HepG2 (cell line): ENCODE measurements around the gene UTP20. TPM values are rescaled to one million over a fixed set of nuclear protein-coding genes. Genes with fewer than 3 reads are reported as not detected.

Experiments used
- ATAC-seq: fragments of 200-7000 bp; cut with Tn5 transposase; 3 replicates; pipeline ENCODE4 v1.9.1; 2020; ENCODE audit warnings: mild to moderate bottlenecking, moderate library complexity
- BruUV-seq: library from RNA; stranded (reverse); fragments of 400-500 nt; replicated peaks from 2 replicates; lab custom pipeline; 2021; lab: Mats Ljungman, UMichigan
- CTCF ChIA-PET: fragments of 300-600 bp; formaldehyde crosslinking; extraction: SDS; loops from one replicate; lab custom pipeline; 2021; ENCODE audit warnings: low total read pairs, inconsistent platforms, low intra/inter-chr PET ratio; lab: Yijun Ruan, JAX
- POLR2A ChIA-PET: fragments of 350-600 bp; sonication (Branson Sonifier 250); formaldehyde crosslinking; loops from one replicate; lab custom pipeline; 2020; ENCODE audit warnings: antibody characterized with exemption, inconsistent platforms; lab: Yijun Ruan, JAX
- DNase-seq: peaks from one replicate; pipeline ENCODE4 v3.0.0-alpha.2; 2015; ENCODE audit warnings: low spot score
- FAIRE-seq: peaks from 3 replicates; lab custom pipeline; 2011; peaks lifted over from hg19 to GRCh38; lab: Jason Lieb, UNC
- H2AFZ ChIP-seq: one replicate; pipeline ENCODE4 v1.6.1; 2011; ENCODE audit warnings: low read length, inconsistent platforms
- H3K27ac ChIP-seq: fragments of 300-600 bp; 3 replicates; pipeline ENCODE4 v1.8.0; 2011; ENCODE audit warnings: mixed run types, mild to moderate bottlenecking, mixed read lengths, low read length, inconsistent platforms; ENCODE audit not compliant: insufficient read depth; ENCODE audit errors: extremely low read length
- H3K27me3 ChIP-seq, 2 experiments: fragments of 200-600 bp in 1 of 2; 2 replicates in 1 of 2; 3 replicates in 1 of 2; pipeline versions ENCODE4 v1.6.0 to v1.8.0; 2011; ENCODE audit warnings: low read length in 2 of 2, mild to moderate bottlenecking in 2 of 2, moderate library complexity in 2 of 2, inconsistent platforms in 1 of 2; ENCODE audit not compliant: insufficient read depth in 2 of 2, control insufficient read depth in 1 of 2
- H3K36me3 ChIP-seq, 2 experiments: fragments of 200-600 bp in 1 of 2; replicated peaks in 1 of 2; 2 replicates in 1 of 2; 3 replicates in 1 of 2; pipeline versions ENCODE4 v1.5.1 to v1.8.0; 2011; ENCODE audit warnings: low read length in 2 of 2, inconsistent platforms in 1 of 2; ENCODE audit not compliant: insufficient read depth in 2 of 2, control insufficient read depth in 1 of 2
- H3K4me1 ChIP-seq: 2 replicates; pipeline ENCODE4 v1.5.1; 2012; ENCODE audit warnings: low read length, inconsistent platforms; ENCODE audit not compliant: insufficient read depth
- H3K4me2 ChIP-seq: 2 replicates; pipeline ENCODE4 v1.6.0; 2011; ENCODE audit warnings: low read depth, low read length, inconsistent platforms
- H3K4me3 ChIP-seq, 3 experiments: fragments of 200-600 bp in 1 of 3; sonication (generic), shearing (Covaris generic) in 1 of 3; replicated peaks in 1 of 3; 2 replicates each; pipeline ENCODE4 v1.5.1; 2011 to 2016; ENCODE audit warnings: low read length in 3 of 3, inconsistent platforms in 2 of 3, low read depth in 2 of 3, mild to moderate bottlenecking in 2 of 3, control low read depth in 1 of 3, mixed read lengths in 1 of 3; ENCODE audit not compliant: insufficient read depth in 1 of 3
- H3K79me2 ChIP-seq: one replicate; pipeline ENCODE4 v1.6.1; 2011; ENCODE audit warnings: low read length, inconsistent platforms; ENCODE audit not compliant: insufficient read depth
- H3K9ac ChIP-seq: 2 replicates; pipeline ENCODE4 v1.6.0; 2011; ENCODE audit warnings: mild to moderate bottlenecking, low read depth, low read length, inconsistent platforms; ENCODE audit not compliant: insufficient read depth
- H3K9me3 ChIP-seq: 2 replicates; pipeline ENCODE4 v1.5.1; 2012; ENCODE audit warnings: mild to moderate bottlenecking, low read length
- H4K20me1 ChIP-seq: 2 replicates; pipeline ENCODE4 v1.6.0; 2011; ENCODE audit warnings: inconsistent platforms, mild to moderate bottlenecking, low read length, moderate library complexity; ENCODE audit not compliant: insufficient read depth
- CHCHD3 ChIP-seq: sonication (generic); formaldehyde crosslinking; IDR thresholded peaks from 2 replicates; pipeline ENCODE4 v1.8.0; 2022; ENCODE audit warnings: mild to moderate bottlenecking, missing genetic modification reagents, moderate library complexity
- GPBP1L1 ChIP-seq: sonication (generic); formaldehyde crosslinking; IDR thresholded peaks from 2 replicates; pipeline ENCODE4 v1.5.0; 2020; ENCODE audit warnings: mild to moderate bottlenecking, missing genetic modification reagents
- HIVEP1 ChIP-seq: sonication (generic); formaldehyde crosslinking; IDR thresholded peaks from 2 replicates; pipeline ENCODE4 v1.4.0; 2020; ENCODE audit warnings: mild to moderate bottlenecking, missing genetic modification reagents
- KLF16 ChIP-seq, 2 experiments: sonication (generic) in 1 of 2; formaldehyde crosslinking in 1 of 2; IDR thresholded peaks; 2 replicates each; pipeline versions ENCODE4 v1.6.1 to v1.8.0; 2016 to 2023; ENCODE audit warnings: missing genetic modification reagents in 2 of 2, missing compliant biosample characterization in 1 of 2
- NCOR1 ChIP-seq: fragments of 200-600 bp; sonication (generic); IDR thresholded peaks from 2 replicates; pipeline ENCODE4 v1.7.0; 2017; ENCODE audit warnings: antibody characterized with exemption, low read length, borderline replicate concordance
- NFKBIZ ChIP-seq: IDR thresholded peaks from 2 replicates; pipeline ENCODE4 v1.6.1; 2018; ENCODE audit warnings: missing genetic modification reagents, missing compliant biosample characterization
- SALL1 ChIP-seq: sonication (generic); formaldehyde crosslinking; IDR thresholded peaks from 2 replicates; pipeline ENCODE4 v1.8.0; 2022; ENCODE audit warnings: mild to moderate bottlenecking, missing genetic modification reagents
- SOX6 ChIP-seq, 2 experiments: fragments of 450-650 bp in 1 of 2; sonication (generic) in 1 of 2; formaldehyde crosslinking in 1 of 2; IDR thresholded peaks; 2 replicates each; pipeline versions ENCODE4 v1.4.0 to v1.6.1; 2017 to 2020; ENCODE audit warnings: antibody characterized with exemption in 1 of 2, mild to moderate bottlenecking in 1 of 2, missing genetic modification reagents in 1 of 2
- SUZ12 ChIP-seq: fragments of 150-350 bp; IDR thresholded peaks from 2 replicates; pipeline ENCODE4 v1.6.1; 2014; ENCODE audit warnings: low read depth, low read length
- TAF15 ChIP-seq: fragments of 200-400 bp; formaldehyde crosslinking; IDR thresholded peaks from one replicate; pipeline ENCODE4 v1.6.1; 2018; ENCODE audit warnings: mild to moderate bottlenecking, low read depth, low read length; ENCODE audit not compliant: poor library complexity, severe bottlenecking
- TRAFD1 ChIP-seq: sonication (generic); formaldehyde crosslinking; IDR thresholded peaks from 2 replicates; pipeline ENCODE4 v1.5.1; 2020; ENCODE audit warnings: missing genetic modification reagents, mild to moderate bottlenecking, borderline replicate concordance
- ZNF75D ChIP-seq: sonication (generic); formaldehyde crosslinking; IDR thresholded peaks from 2 replicates; pipeline ENCODE4 v1.8.1; 2023; ENCODE audit warnings: missing genetic modification reagents, mild to moderate bottlenecking, borderline replicate concordance
- WGBS: methylation state at CpG from one replicate; pipeline ENCODE4 v1.1.6; 2017; ENCODE audit warnings: low lambda C conversion rate; 5-methylcytosine and 5-hydroxymethylcytosine counted together
- in situ Hi-C: cut with HindIII; loops from 2 replicates; pipeline ENCODE4 v1.10.0; 2017; ENCODE audit warnings: low pct_unique_long_range_greater_than_20kb; ENCODE audit not compliant: extremely low pct_ligation_motif_present
- intact Hi-C: fragments of 100-400 bp; cut with micrococcal nuclease; formaldehyde crosslinking; loops from one replicate; pipeline ENCODE4 v1.10.0; 2022; ENCODE audit not compliant: unreplicated experiment
- polyA plus RNA-seq, 8 experiments: library from polyadenylated mRNA; depleted of rRNA in 3 of 8; stranded (reverse) in 7 of 8; unstranded in 1 of 8; fragments of >200 nt; fragmentation: Illumina TruSeq in 4 of 8; extraction: Trizol in 4 of 8; gene quantifications; 2 replicates each; pipeline versions ENCODE4 v1.2.1 to v1.2.3, GENCODE V29; 2011 to 2016; ENCODE audit warnings: low read depth in 4 of 8, missing spikeins in 1 of 8, mixed read lengths in 1 of 8; ENCODE audit not compliant: insufficient read depth in 1 of 8
- total RNA-seq, 5 experiments: library from RNA; depleted of rRNA; stranded (reverse); fragments of >200 nt; fragmentation: Illumina TruSeq; extraction: Trizol; gene quantifications; 2 replicates each; pipeline ENCODE4 v1.2.3, GENCODE V29; 2016; ENCODE audit warnings: low read depth in 1 of 5

The UTP20 gene
- total and polyA plus RNA-seq, 2 of the 13 experiments (the other 11 are each of a cell fraction or from before 2014, with no cell fraction given): 9.0 to 38.5 TPM

GRCh38 chr12:101238800-101239329 is 41.0 kb upstream of the UTP20 start:
- FAIRE-seq: no peak
- 44% methylated on average over 2 of the region's 6 CpGs for WGBS
- Histone ChIP-seq H3K27me3 (peaks cover 0 to 7% of the 10 kb centered on the region in 2 experiments; a peak in 3 of 5 replicates), H3K4me1 (no peaks in the 10 kb centered on the region), H3K79me2 (no peaks in the 10 kb centered on the region), H3K27ac (no peak overlapping the region), H3K9ac (no peak overlapping the region), H3K4me3 (no peak overlapping the region), H3K4me2 (no peak overlapping the region), H4K20me1 (no peaks in the 10 kb centered on the region), H3K9me3 (no peaks in the 10 kb centered on the region), H3K36me3 (no peaks in the 10 kb centered on the region), H2AFZ (no peak overlapping the region)
- ChIA-PET CTCF (no interaction called here), POLR2A (no interaction called here)
- intact Hi-C loops: no loop called here
- no peak for ATAC-seq
- no peak for TF ChIP-seq CHCHD3 (CRISPR knock-in tag)
- TF ChIP-seq HIVEP1: no peak
- TF ChIP-seq NFKBIZ (CRISPR knock-in tag): no peak
- TF ChIP-seq KLF16 (CRISPR knock-in tag; IDR thresholded peaks at IDR 0.05): no peak
- TF ChIP-seq SOX6 (IDR thresholded peaks at IDR 0.05): no peak
- TF ChIP-seq SOX6 (CRISPR knock-in tag; IDR thresholded peaks at IDR 0.05): no peak
- TF ChIP-seq NCOR1: no peak
- TF ChIP-seq ZNF75D (CRISPR knock-in tag): no peak
- TF ChIP-seq SUZ12: no peak
- no peak for TF ChIP-seq TRAFD1 (CRISPR knock-in tag)
- no peak for TF ChIP-seq SALL1
- TF ChIP-seq GPBP1L1 (CRISPR knock-in tag): no peak
- no peak for TF ChIP-seq TAF15
- no peak for DNase-seq
- in situ Hi-C loops: no loop called here
- no TSS peak for BruUV-seq
